ENCODE data around the gene FBXO31.

The FBXO31 gene

GRCh38 chr16:87416826-87417527 lies 33.4 kb upstream of the FBXO31 start:
- DNase-seq (ENCODE audit: low read depth, low spot score): no peak
- TF ChIP-seq YY1 (IDR thresholded peaks at IDR 0.05; ENCODE audit: insufficient read depth, insufficient read length) (no peak), ZNF274 (IDR thresholded peaks at IDR 0.05; ENCODE audit: low read depth, low read length) (no peak), SUZ12 (IDR thresholded peaks at IDR 0.05; ENCODE audit: extremely low read depth, insufficient read depth, insufficient read length) (no peak)
- Histone ChIP-seq H3K4me1 (ENCODE audit: insufficient read depth, insufficient read length) (no peaks in the 10 kb centered on the region), H3K27me3 (ENCODE audit: insufficient read depth, insufficient read length) (no peaks in the 10 kb centered on the region), H3K4me3 (ENCODE audit: insufficient read length, low read depth) (no peak overlapping the region), H3K9ac (ENCODE audit: insufficient read length, low read depth) (no peak overlapping the region), H3K9me3 (ENCODE audit: insufficient read depth, low read length) (no peaks in the 10 kb centered on the region), H3K36me3 (ENCODE audit: insufficient read depth, insufficient read length, low read length) (peaks cover 86% of the 10 kb centered on the region)

- Histone ChIP-seq H3K9ac (ENCODE audit: insufficient read length, low read depth) (no peak overlapping the region), H3K27me3 (ENCODE audit: insufficient read depth, insufficient read length) (no peaks in the 10 kb centered on the region), H3K4me1 (ENCODE audit: insufficient read depth, insufficient read length) (no peaks in the 10 kb centered on the region), H3K4me3 (ENCODE audit: insufficient read length, low read depth) (no peak overlapping the region), H3K36me3 (ENCODE audit: insufficient read depth, insufficient read length, low read length) (peaks cover 86% of the 10 kb centered on the region), H3K9me3 (ENCODE audit: insufficient read depth, low read length) (no peaks in the 10 kb centered on the region)
- no peak for DNase-seq (ENCODE audit: low read depth, low spot score)
- no peak for TF ChIP-seq YY1 (IDR thresholded peaks at IDR 0.05; ENCODE audit: insufficient read depth, insufficient read length)
- TF ChIP-seq SUZ12 (IDR thresholded peaks at IDR 0.05; ENCODE audit: extremely low read depth, insufficient read depth, insufficient read length): no peak
- no peak for TF ChIP-seq ZNF274 (IDR thresholded peaks at IDR 0.05; ENCODE audit: low read depth, low read length)
Observed at GRCh38 chr16:87415441-87415840, 31.9 kb upstream of the FBXO31 start.

- Histone ChIP-seq H3K9me3 (ENCODE audit: insufficient read depth, low read length) (no peaks in the 10 kb centered on the region), H3K36me3 (ENCODE audit: insufficient read depth, insufficient read length, low read length) (peaks cover 89% of the 10 kb centered on the region)
- no peak for DNase-seq (ENCODE audit: low read depth, low spot score)
Observed at GRCh38 chr16:87414251-87414680, 30.7 kb upstream of the FBXO31 start.

GRCh38 chr16:87412996-87413421 lies 29.4 kb upstream of the FBXO31 start:
- TF ChIP-seq SUZ12 (IDR thresholded peaks at IDR 0.05; ENCODE audit: extremely low read depth, insufficient read depth, insufficient read length): no peak
- TF ChIP-seq YY1 (IDR thresholded peaks at IDR 0.05; ENCODE audit: insufficient read depth, insufficient read length): no peak
- TF ChIP-seq ZNF274 (IDR thresholded peaks at IDR 0.05; ENCODE audit: low read depth, low read length): no peak
- H3K36me3 ChIP-seq (ENCODE audit: insufficient read depth, insufficient read length, low read length): peaks cover 93% of the 10 kb centered on the region
- H3K9me3 ChIP-seq (ENCODE audit: insufficient read depth, low read length): no peaks in the 10 kb centered on the region
- H3K9ac ChIP-seq (ENCODE audit: insufficient read length, low read depth): no peak overlapping the region
- no peaks in the 10 kb centered on the region for H3K27me3 ChIP-seq (ENCODE audit: insufficient read depth, insufficient read length)
- no peak overlapping the region for H3K4me3 ChIP-seq (ENCODE audit: insufficient read length, low read depth)
- DNase-seq (ENCODE audit: low read depth, low spot score): no peak
- H3K4me1 ChIP-seq (ENCODE audit: insufficient read depth, insufficient read length): no peaks in the 10 kb centered on the region

More at GRCh38 chr16:87414251-87414680, 30.7 kb upstream of the FBXO31 start:
- no peaks in the 10 kb centered on the region for H3K4me1 ChIP-seq (ENCODE audit: insufficient read depth, insufficient read length)
- H3K27me3 ChIP-seq (ENCODE audit: insufficient read depth, insufficient read length): no peaks in the 10 kb centered on the region
- no peak overlapping the region for H3K9ac ChIP-seq (ENCODE audit: insufficient read length, low read depth)
- H3K4me3 ChIP-seq (ENCODE audit: insufficient read length, low read depth): no peak overlapping the region
- TF ChIP-seq YY1 (IDR thresholded peaks at IDR 0.05; ENCODE audit: insufficient read depth, insufficient read length) (no peak), ZNF274 (IDR thresholded peaks at IDR 0.05; ENCODE audit: low read depth, low read length) (no peak), SUZ12 (IDR thresholded peaks at IDR 0.05; ENCODE audit: extremely low read depth, insufficient read depth, insufficient read length) (no peak)

- Histone ChIP-seq H3K4me3 (ENCODE audit: insufficient read length, low read depth) (no peak overlapping the region), H3K9ac (ENCODE audit: insufficient read length, low read depth) (no peak overlapping the region), H3K36me3 (ENCODE audit: insufficient read depth, insufficient read length, low read length) (peaks cover 93% of the 10 kb centered on the region), H3K9me3 (ENCODE audit: insufficient read depth, low read length) (no peaks in the 10 kb centered on the region), H3K4me1 (ENCODE audit: insufficient read depth, insufficient read length) (no peaks in the 10 kb centered on the region), H3K27me3 (ENCODE audit: insufficient read depth, insufficient read length) (no peaks in the 10 kb centered on the region)
- no peak for DNase-seq (ENCODE audit: low read depth, low spot score)
- no peak for TF ChIP-seq YY1 (IDR thresholded peaks at IDR 0.05; ENCODE audit: insufficient read depth, insufficient read length)
- no peak for TF ChIP-seq ZNF274 (IDR thresholded peaks at IDR 0.05; ENCODE audit: low read depth, low read length)
- TF ChIP-seq SUZ12 (IDR thresholded peaks at IDR 0.05; ENCODE audit: extremely low read depth, insufficient read depth, insufficient read length): no peak
Observed at GRCh38 chr16:87412371-87412995, 28.9 kb upstream of the FBXO31 start.

GRCh38 chr16:87411375-87412271 lies 28.0 kb upstream of the FBXO31 start:
- Histone ChIP-seq H3K9me3 (ENCODE audit: insufficient read depth, low read length) (no peaks in the 10 kb centered on the region), H3K4me1 (ENCODE audit: insufficient read depth, insufficient read length) (no peaks in the 10 kb centered on the region), H3K27me3 (ENCODE audit: insufficient read depth, insufficient read length) (no peaks in the 10 kb centered on the region), H3K4me3 (ENCODE audit: insufficient read length, low read depth) (no peak overlapping the region), H3K9ac (ENCODE audit: insufficient read length, low read depth) (no peak overlapping the region), H3K36me3 (ENCODE audit: insufficient read depth, insufficient read length, low read length) (peaks cover 93% of the 10 kb centered on the region)
- TF ChIP-seq SUZ12 (IDR thresholded peaks at IDR 0.05; ENCODE audit: extremely low read depth, insufficient read depth, insufficient read length) (no peak), YY1 (IDR thresholded peaks at IDR 0.05; ENCODE audit: insufficient read depth, insufficient read length) (no peak), ZNF274 (IDR thresholded peaks at IDR 0.05; ENCODE audit: low read depth, low read length) (no peak)
- no peak for DNase-seq (ENCODE audit: low read depth, low spot score)
